Ishikawa (cell line): ENCODE data around the gene GNAI1.

Experiments used
- CEBPB ChIP-seq: IDR thresholded peaks from 2 replicates; pipeline ENCODE4 v1.6.1; 2012
- CREB1 ChIP-seq: IDR thresholded peaks from 2 replicates; pipeline ENCODE4 v1.6.1; 2012; ENCODE audit warnings: low read depth
- EGR1 ChIP-seq: IDR thresholded peaks from 2 replicates; pipeline ENCODE4 v1.6.1; 2012
- EP300 ChIP-seq: IDR thresholded peaks from 2 replicates; pipeline ENCODE4 v1.6.1; 2012; ENCODE audit warnings: borderline replicate concordance
- FOXM1 ChIP-seq: IDR thresholded peaks from 2 replicates; pipeline ENCODE4 v1.6.1; 2012; ENCODE audit warnings: low read depth, borderline replicate concordance
- NFIC ChIP-seq: IDR thresholded peaks from 2 replicates; pipeline ENCODE4 v1.6.1; 2012
- RAD21 ChIP-seq: IDR thresholded peaks from 2 replicates; pipeline ENCODE4 v1.6.1; 2012; ENCODE audit warnings: low read depth
- TAF1 ChIP-seq: IDR thresholded peaks from 2 replicates; pipeline ENCODE4 v1.6.1; 2012; ENCODE audit warnings: low read depth, mild to moderate bottlenecking
- TCF12 ChIP-seq: IDR thresholded peaks from 2 replicates; pipeline ENCODE4 v1.6.1; 2012; ENCODE audit warnings: low read depth
- TEAD4 ChIP-seq: IDR thresholded peaks from 2 replicates; pipeline ENCODE4 v1.6.1; 2012
- USF1 ChIP-seq: IDR thresholded peaks from 2 replicates; pipeline ENCODE4 v1.6.1; 2012
- YY1 ChIP-seq: IDR thresholded peaks from 2 replicates; pipeline ENCODE4 v1.6.1; 2012; ENCODE audit warnings: low read depth
- ZBTB7A ChIP-seq: IDR thresholded peaks from 2 replicates; pipeline ENCODE4 v1.6.1; 2012; ENCODE audit warnings: low read depth
- TF ChIP-seq, protein P1 (sequence below): IDR thresholded peaks from 2 replicates; pipeline ENCODE4 v1.6.1; 2012; ENCODE audit warnings: low read depth, mild to moderate bottlenecking
- TF ChIP-seq, protein P2 (sequence below): IDR thresholded peaks from 2 replicates; pipeline ENCODE4 v1.6.1; 2012

GNAI1 gene

DNA sequence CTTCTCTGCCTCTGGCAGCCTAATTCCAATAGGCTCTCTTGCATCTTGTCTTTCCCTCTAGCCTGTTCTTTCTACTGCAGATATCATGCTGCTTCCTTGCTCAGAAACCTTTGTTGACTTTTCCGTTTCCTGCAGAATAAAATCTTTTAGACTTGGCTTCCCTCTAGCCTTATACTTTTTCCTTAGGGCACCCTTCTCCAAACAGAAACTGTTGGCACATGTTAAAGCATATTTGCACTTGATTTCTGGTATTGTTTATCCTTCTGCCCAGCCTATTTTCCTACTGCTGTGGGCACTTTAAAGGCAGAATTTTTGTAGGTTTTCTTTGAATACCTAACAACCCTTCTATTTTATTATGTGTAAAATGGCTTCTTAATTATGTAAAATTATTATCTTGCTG lies 4.6 kb downstream of the GNAI1 start:
- TF ChIP-seq, protein P1, sequence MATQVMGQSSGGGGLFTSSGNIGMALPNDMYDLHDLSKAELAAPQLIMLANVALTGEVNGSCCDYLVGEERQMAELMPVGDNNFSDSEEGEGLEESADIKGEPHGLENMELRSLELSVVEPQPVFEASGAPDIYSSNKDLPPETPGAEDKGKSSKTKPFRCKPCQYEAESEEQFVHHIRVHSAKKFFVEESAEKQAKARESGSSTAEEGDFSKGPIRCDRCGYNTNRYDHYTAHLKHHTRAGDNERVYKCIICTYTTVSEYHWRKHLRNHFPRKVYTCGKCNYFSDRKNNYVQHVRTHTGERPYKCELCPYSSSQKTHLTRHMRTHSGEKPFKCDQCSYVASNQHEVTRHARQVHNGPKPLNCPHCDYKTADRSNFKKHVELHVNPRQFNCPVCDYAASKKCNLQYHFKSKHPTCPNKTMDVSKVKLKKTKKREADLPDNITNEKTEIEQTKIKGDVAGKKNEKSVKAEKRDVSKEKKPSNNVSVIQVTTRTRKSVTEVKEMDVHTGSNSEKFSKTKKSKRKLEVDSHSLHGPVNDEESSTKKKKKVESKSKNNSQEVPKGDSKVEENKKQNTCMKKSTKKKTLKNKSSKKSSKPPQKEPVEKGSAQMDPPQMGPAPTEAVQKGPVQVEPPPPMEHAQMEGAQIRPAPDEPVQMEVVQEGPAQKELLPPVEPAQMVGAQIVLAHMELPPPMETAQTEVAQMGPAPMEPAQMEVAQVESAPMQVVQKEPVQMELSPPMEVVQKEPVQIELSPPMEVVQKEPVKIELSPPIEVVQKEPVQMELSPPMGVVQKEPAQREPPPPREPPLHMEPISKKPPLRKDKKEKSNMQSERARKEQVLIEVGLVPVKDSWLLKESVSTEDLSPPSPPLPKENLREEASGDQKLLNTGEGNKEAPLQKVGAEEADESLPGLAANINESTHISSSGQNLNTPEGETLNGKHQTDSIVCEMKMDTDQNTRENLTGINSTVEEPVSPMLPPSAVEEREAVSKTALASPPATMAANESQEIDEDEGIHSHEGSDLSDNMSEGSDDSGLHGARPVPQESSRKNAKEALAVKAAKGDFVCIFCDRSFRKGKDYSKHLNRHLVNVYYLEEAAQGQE, result no peak
- TF ChIP-seq ZBTB7A, result no peak
- TF ChIP-seq, protein P2, sequence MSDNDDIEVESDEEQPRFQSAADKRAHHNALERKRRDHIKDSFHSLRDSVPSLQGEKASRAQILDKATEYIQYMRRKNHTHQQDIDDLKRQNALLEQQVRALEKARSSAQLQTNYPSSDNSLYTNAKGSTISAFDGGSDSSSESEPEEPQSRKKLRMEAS, result no peak
- TF ChIP-seq USF1, result no peak
- TF ChIP-seq EGR1, result no peak
- TF ChIP-seq TEAD4, result no peak
- no peak for TF ChIP-seq RAD21
- TF ChIP-seq NFIC, result no peak
- no peak for TF ChIP-seq CEBPB
- no peak for TF ChIP-seq YY1
- no peak for TF ChIP-seq TCF12
- no peak for TF ChIP-seq FOXM1
- TF ChIP-seq TAF1, result no peak
- TF ChIP-seq CREB1, result no peak

DNA sequence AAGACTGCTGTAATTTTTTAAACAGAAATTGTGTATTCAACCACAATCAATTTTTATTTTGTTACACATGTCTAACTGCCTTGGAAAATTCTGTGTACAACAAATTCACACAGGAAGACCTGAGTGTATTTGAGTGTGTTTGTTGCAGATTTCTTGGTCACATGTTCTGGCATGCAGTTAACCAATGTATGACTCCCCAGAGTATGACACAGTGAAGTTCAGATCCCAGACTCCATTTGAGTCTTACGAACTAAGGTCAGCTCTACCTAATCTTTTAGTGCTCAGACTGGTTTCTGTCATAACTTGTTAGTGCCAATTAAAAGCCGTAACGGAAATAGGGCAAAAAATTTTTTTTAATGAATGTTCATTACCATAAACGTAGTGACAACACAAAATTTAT lies 5.8 kb downstream of the GNAI1 start:
- TF ChIP-seq ZBTB7A (no peak), NFIC (no peak), CREB1 (no peak), CEBPB (no peak), TCF12 (no peak), FOXM1 (no peak), EP300 (no peak), RAD21 (no peak), TAF1 (no peak), TEAD4 (no peak), EGR1 (no peak), YY1 (no peak)
- TF ChIP-seq, protein P2, result no peak
- TF ChIP-seq, protein P1, result no peak

DNA sequence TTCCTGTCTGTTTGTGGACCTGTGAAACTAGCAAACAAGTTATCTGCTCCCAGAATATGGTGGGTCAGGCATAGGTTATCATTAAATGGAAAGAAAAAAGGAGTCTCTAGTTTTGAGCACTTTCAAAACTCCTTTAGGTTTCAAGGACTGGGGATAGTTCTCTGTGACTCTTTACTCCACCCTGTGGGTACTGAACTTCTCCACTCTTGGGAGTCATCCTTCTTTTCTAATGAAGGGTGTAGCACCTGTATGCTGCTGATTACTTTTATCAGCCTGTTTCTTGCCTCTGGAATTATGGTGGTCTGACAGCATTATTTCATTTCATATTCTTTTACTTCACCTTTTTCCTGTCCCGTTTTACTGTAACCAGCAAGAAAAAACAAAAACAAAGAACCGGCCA lies 6.7 kb downstream of the GNAI1 start:
- TF ChIP-seq CREB1, result no peak
- TF ChIP-seq ZBTB7A, result no peak
- no peak for TF ChIP-seq TAF1
- TF ChIP-seq RAD21, result no peak
- TF ChIP-seq YY1, result no peak
- TF ChIP-seq EP300, result no peak
- TF ChIP-seq, protein P2, result no peak
- TF ChIP-seq CEBPB, result no peak
- TF ChIP-seq NFIC, result no peak
- TF ChIP-seq, protein P1, result no peak
- TF ChIP-seq USF1, result no peak
- TF ChIP-seq TCF12, result no peak
- no peak for TF ChIP-seq TEAD4
- no peak for TF ChIP-seq EGR1
- TF ChIP-seq FOXM1, result no peak

DNA sequence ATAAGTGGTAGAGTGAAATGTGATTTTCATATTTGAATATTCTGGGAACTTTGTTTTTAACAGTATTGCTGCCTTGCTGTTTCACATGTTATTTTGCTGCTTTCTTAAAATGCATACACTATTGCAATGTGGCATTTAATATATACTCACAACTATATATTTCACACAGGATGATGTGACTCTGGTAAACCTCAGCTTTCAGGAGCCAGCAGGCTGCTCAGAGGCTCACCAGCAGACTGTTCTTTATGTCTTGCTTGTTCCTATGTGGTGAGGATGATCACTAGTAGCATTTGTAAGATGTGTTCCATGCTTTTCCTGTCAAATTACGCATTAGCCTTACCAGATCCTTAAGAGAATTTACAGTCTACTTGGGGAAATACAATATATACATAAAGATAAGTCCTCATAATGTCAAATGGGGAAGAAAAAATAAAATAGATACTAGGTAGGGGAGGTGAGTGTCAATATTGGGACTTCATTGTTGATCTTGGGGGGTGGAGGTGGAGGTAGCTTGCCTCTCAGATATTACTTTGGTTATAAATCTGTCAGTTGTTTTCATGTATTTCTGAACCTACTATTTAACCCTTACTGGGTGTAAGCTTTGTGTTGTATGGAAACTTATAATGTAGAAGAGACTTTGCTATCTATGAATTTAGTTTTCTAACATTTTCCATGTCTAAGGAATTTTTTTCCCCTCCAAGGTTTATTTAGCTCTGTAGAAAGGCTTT lies 8.4 kb downstream of the GNAI1 start:
- TF ChIP-seq, protein P1, result no peak
- no peak for TF ChIP-seq RAD21
- TF ChIP-seq CEBPB, result no peak
- TF ChIP-seq EGR1, result no peak
- TF ChIP-seq CREB1, result no peak
- TF ChIP-seq YY1, result no peak
- TF ChIP-seq ZBTB7A, result no peak
- TF ChIP-seq TAF1, result no peak
- TF ChIP-seq TCF12, result no peak
- TF ChIP-seq FOXM1, result no peak
- no peak for TF ChIP-seq EP300
- TF ChIP-seq NFIC, result no peak
- TF ChIP-seq, protein P2, result no peak
- TF ChIP-seq TEAD4, result no peak
- no peak for TF ChIP-seq USF1
